Vagina (tissue), 2 donors: Measurements from ENCODE around the gene DRAM2. TPM values are rescaled to one million over a fixed set of nuclear protein-coding genes. Genes with fewer than 3 reads are reported as not detected.
"Not testable (repeated sequence)": the region's sequence is repeated elsewhere in the genome, so short reads cannot be mapped to it uniquely, and the experiment has no call there.

Source experiments
- DNase-seq, 2 donors: peaks; one replicate each; pipeline ENCODE4 v3.0.0-alpha.2; 2017; ENCODE audit errors: extremely low spot score in 2 of 2
- H3K27ac ChIP-seq: fragments of 200-600 bp; sonication (generic); one replicate; pipeline ENCODE4 v1.5.1; 2019
- H3K27me3 ChIP-seq: fragments of 200-600 bp; sonication (generic); one replicate; pipeline ENCODE4 v1.5.1; 2019
- H3K36me3 ChIP-seq, 2 donors: fragments of 200-600 bp; sonication (generic); one replicate each; pipeline ENCODE4 v1.5.1; 2017 to 2019
- H3K4me1 ChIP-seq: fragments of 200-600 bp; sonication (generic); one replicate; pipeline ENCODE4 v1.5.1; 2019
- H3K4me3 ChIP-seq, 2 donors: fragments of 200-600 bp; sonication (generic); 1 replicate in 1 of 2; 2 replicates in 1 of 2; pipeline ENCODE4 v1.5.1; 2016 to 2019
- H3K9me3 ChIP-seq: fragments of 200-600 bp; sonication (generic); one replicate; pipeline ENCODE4 v1.5.1; 2019
- POLR2A ChIP-seq, 2 donors: fragments of 450-650 bp; IDR thresholded peaks; one replicate each; pipeline ENCODE4 v1.6.1; 2017; ENCODE audit warnings: antibody characterized with exemption in 2 of 2, mild to moderate bottlenecking in 2 of 2, moderate library complexity in 2 of 2
- POLR2AphosphoS5 ChIP-seq, 2 donors: sonication (generic); formaldehyde crosslinking; IDR thresholded peaks; one replicate each; pipeline ENCODE4 v1.9.0; 2017; ENCODE audit warnings: antibody characterized with exemption in 2 of 2, mild to moderate bottlenecking in 2 of 2, low read depth in 1 of 2; ENCODE audit not compliant: insufficient read depth in 1 of 2
- intact Hi-C: fragments of 100-400 bp; cut with DNase I; formaldehyde crosslinking; loops from one replicate; pipeline ENCODE4 v1.15.1; 2023
- total RNA-seq: library from RNA; depleted of rRNA; stranded (reverse); fragments of >200 nt; gene quantifications from one replicate; pipeline ENCODE4 v1.2.3, GENCODE V29; 2016
- TF ChIP-seq, protein P1 (sequence below), 3 experiments: fragments of 450-650 bp in 2 of 3; fragments of 200-600 bp in 1 of 3; sonication (generic) in 1 of 3; IDR thresholded peaks; one replicate each; pipeline ENCODE4 v1.5.1; 2017 to 2019; ENCODE audit warnings: antibody characterized with exemption in 3 of 3, mild to moderate bottlenecking in 2 of 3, moderate library complexity in 2 of 3

DRAM2 gene
- total RNA-seq, 1 donor from 2014 or later, result 33.9 TPM

- Histone ChIP-seq H3K27me3 (no peaks in the 10 kb centered on the region), H3K4me1 (no peaks in the 10 kb centered on the region), H3K4me3 (no peak overlapping the region), H3K27ac (no peak overlapping the region), H3K9me3 (peaks cover 7% of the 10 kb centered on the region), H3K36me3 (no peaks in the 10 kb centered on the region)
- no peak for TF ChIP-seq POLR2AphosphoS5 (IDR thresholded peaks at IDR 0.05; ENCODE audit: insufficient read depth in 1 of 2, low read depth in 1 of 2)
- TF ChIP-seq, protein P1, sequence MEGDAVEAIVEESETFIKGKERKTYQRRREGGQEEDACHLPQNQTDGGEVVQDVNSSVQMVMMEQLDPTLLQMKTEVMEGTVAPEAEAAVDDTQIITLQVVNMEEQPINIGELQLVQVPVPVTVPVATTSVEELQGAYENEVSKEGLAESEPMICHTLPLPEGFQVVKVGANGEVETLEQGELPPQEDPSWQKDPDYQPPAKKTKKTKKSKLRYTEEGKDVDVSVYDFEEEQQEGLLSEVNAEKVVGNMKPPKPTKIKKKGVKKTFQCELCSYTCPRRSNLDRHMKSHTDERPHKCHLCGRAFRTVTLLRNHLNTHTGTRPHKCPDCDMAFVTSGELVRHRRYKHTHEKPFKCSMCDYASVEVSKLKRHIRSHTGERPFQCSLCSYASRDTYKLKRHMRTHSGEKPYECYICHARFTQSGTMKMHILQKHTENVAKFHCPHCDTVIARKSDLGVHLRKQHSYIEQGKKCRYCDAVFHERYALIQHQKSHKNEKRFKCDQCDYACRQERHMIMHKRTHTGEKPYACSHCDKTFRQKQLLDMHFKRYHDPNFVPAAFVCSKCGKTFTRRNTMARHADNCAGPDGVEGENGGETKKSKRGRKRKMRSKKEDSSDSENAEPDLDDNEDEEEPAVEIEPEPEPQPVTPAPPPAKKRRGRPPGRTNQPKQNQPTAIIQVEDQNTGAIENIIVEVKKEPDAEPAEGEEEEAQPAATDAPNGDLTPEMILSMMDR (IDR thresholded peaks at IDR 0.05), result no peak
- DNase-seq, result no peak
- intact Hi-C loops, result no loop called here
Observed at GRCh38 chr1:111099289-111099688, 40.6 kb downstream of the DRAM2 start.

GRCh38 chr1:111097356-111098099 is 42.4 kb downstream of the DRAM2 start:
- no peaks in the 10 kb centered on the region for H3K27me3 ChIP-seq
- H3K9me3 ChIP-seq, result peaks cover 7% of the 10 kb centered on the region
- no peak overlapping the region for H3K27ac ChIP-seq
- no peak overlapping the region for H3K4me3 ChIP-seq
- H3K4me1 ChIP-seq, result no peaks in the 10 kb centered on the region
- TF ChIP-seq POLR2A (IDR thresholded peaks at IDR 0.05) (no peak), POLR2AphosphoS5 (IDR thresholded peaks at IDR 0.05; ENCODE audit: insufficient read depth in 1 of 2, low read depth in 1 of 2) (no peak)
- TF ChIP-seq, protein P1 (IDR thresholded peaks at IDR 0.05), result no peak
- H3K36me3 ChIP-seq, result no peaks in the 10 kb centered on the region
- no peak for DNase-seq
- intact Hi-C loops, result no loop called here

- DNase-seq, intact Hi-C loops, H3K27ac ChIP-seq, H3K4me1 ChIP-seq, H3K27me3 ChIP-seq, H3K36me3 ChIP-seq, H3K9me3 ChIP-seq, H3K4me3 ChIP-seq: not testable (repeated sequence)
Observed at GRCh38 chr1:111095421-111095820, 44.5 kb downstream of the DRAM2 start.

DNA sequence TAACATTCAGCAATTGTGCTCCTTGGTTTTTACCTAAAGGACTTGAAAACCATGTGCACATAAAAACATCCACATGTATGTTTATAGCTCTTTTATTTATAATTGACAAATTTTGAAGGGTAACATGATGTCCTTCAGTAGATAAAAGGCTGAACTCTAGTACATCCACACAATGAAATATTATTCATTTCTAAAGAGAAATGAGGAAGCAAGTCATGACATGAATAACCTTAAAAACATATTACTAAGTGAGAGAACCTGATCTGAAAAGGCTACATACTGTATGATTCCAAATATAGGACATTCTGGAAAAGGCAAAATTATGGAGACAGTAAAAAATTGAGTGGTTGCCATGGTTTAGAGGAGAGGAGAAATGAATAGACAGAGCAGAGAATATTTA is 50.3 kb downstream of the DRAM2 start:
- H3K27me3 ChIP-seq, result no peaks in the 10 kb centered on the region
- no peak overlapping the region for H3K27ac ChIP-seq
- DNase-seq, result no peak
- no peak overlapping the region for H3K4me3 ChIP-seq
- intact Hi-C loops, result no loop called here
- TF ChIP-seq, protein P1 (IDR thresholded peaks at IDR 0.05), result no peak
- TF ChIP-seq POLR2A (IDR thresholded peaks at IDR 0.05) (no peak), POLR2AphosphoS5 (IDR thresholded peaks at IDR 0.05; ENCODE audit: insufficient read depth in 1 of 2, low read depth in 1 of 2) (no peak)
- H3K9me3 ChIP-seq, result no peaks in the 10 kb centered on the region
- no peaks in the 10 kb centered on the region for H3K36me3 ChIP-seq
- no peaks in the 10 kb centered on the region for H3K4me1 ChIP-seq

GRCh38 chr1:111085676-111086075 is 54.2 kb downstream of the DRAM2 start:
- Histone ChIP-seq H3K9me3 (no peaks in the 10 kb centered on the region), H3K4me3 (no peak overlapping the region), H3K27ac (no peak overlapping the region), H3K36me3 (no peaks in the 10 kb centered on the region), H3K27me3 (no peaks in the 10 kb centered on the region), H3K4me1 (no peaks in the 10 kb centered on the region)
- TF ChIP-seq POLR2AphosphoS5 (IDR thresholded peaks at IDR 0.05; ENCODE audit: insufficient read depth in 1 of 2, low read depth in 1 of 2), result no peak
- no peak for TF ChIP-seq POLR2A (IDR thresholded peaks at IDR 0.05)
- TF ChIP-seq, protein P1 (IDR thresholded peaks at IDR 0.05), result no peak
- intact Hi-C loops, result no loop called here
- DNase-seq, result no peak
